ENCODE data around the gene CBX2. TPM values are rescaled to one million over a fixed set of nuclear protein-coding genes. Genes with fewer than 3 reads are reported as not detected.

CBX2 gene
- total RNA-seq, 1 experiment from 2014 or later = 79.4 TPM

- H3K27me3 ChIP-seq (ENCODE audit: insufficient read depth, low read length) = peaks cover 63% of the 10 kb centered on the region
- H2BK12ac ChIP-seq (ENCODE audit: insufficient read length, low read depth, low read length) = no peak overlapping the region
- H3K36me3 Mint-ChIP-seq (ENCODE audit: insufficient read depth in 1 of 3, low read depth in 3 of 3) = no peaks in the 10 kb centered on the region; a peak in 1 of 7 replicates
- no peak overlapping the region for H3K4ac ChIP-seq (ENCODE audit: low read depth, low read length)
- no peak overlapping the region for H3K27ac ChIP-seq (ENCODE audit: insufficient read length, low read depth, low read length)
- DNase-seq = no peak
- H4K8ac ChIP-seq (replicated peaks; ENCODE audit: insufficient read length, low read depth, low read length) = no peak overlapping the region
- no peak overlapping the region for H3K56ac ChIP-seq (ENCODE audit: insufficient read length, low read depth, low read length)
- TF ChIP-seq CTCF (conservative IDR thresholded peaks at IDR 0.05) = no peak
- no peak overlapping the region for H3K4me3 Mint-ChIP-seq
- H4K91ac ChIP-seq (ENCODE audit: insufficient read length, low read depth, low read length) = no peak overlapping the region
- H3K79me1 ChIP-seq (ENCODE audit: insufficient read depth, low read depth, low read length, poor library complexity, severe bottlenecking) = no peaks in the 10 kb centered on the region
- no peak overlapping the region for H3K18ac ChIP-seq (ENCODE audit: insufficient read length, low read depth, low read length)
- H3K9me3 ChIP-seq (ENCODE audit: control insufficient read depth, low read depth, low read length) = no peaks in the 10 kb centered on the region
- H3K79me2 ChIP-seq (ENCODE audit: insufficient read depth, low read length) = no peaks in the 10 kb centered on the region
- no peaks in the 10 kb centered on the region for H4K20me1 ChIP-seq (ENCODE audit: control insufficient read depth, insufficient read depth, insufficient read length)
- H3K4me2 ChIP-seq (ENCODE audit: insufficient read depth, insufficient read length, low read length) = no peak overlapping the region
- no peak overlapping the region for H3K27ac Mint-ChIP-seq
- H2BK120ac ChIP-seq (ENCODE audit: low read depth, low read length, poor library complexity, severe bottlenecking) = no peak overlapping the region
- peaks cover 3% of the 10 kb centered on the region for H3K23me2 ChIP-seq (ENCODE audit: insufficient read length, low read depth, low read length, poor library complexity, severe bottlenecking)
- no peak overlapping the region for H3K9ac ChIP-seq (ENCODE audit: extremely low read depth, insufficient read length, low read length)
- peaks cover 9 to 12% of the 10 kb centered on the region in 2 experiments for H3K4me1 Mint-ChIP-seq
- peaks cover 0 to 11% of the 10 kb centered on the region in 2 experiments; a peak in 1 of 5 replicates for H3K9me3 Mint-ChIP-seq
- H3T11ph ChIP-seq (ENCODE audit: low read length) = no peak overlapping the region
- no peak overlapping the region for H2AK5ac ChIP-seq (ENCODE audit: insufficient read length, low read length)
- H2BK15ac ChIP-seq (ENCODE audit: low read depth, low read length) = no peak overlapping the region
- H3K27me3 Mint-ChIP-seq (ENCODE audit: low read depth) = peaks cover 99% of the 10 kb centered on the region
- no peak overlapping the region for H4K5ac ChIP-seq (ENCODE audit: insufficient read length, low read depth, low read length)
- no peak overlapping the region for H3K23ac ChIP-seq (ENCODE audit: insufficient read length, low read depth, low read length)
- no peak overlapping the region for H2BK20ac ChIP-seq (ENCODE audit: low read depth, low read length, poor library complexity, severe bottlenecking)
- no peaks in the 10 kb centered on the region for H3K4me1 ChIP-seq (ENCODE audit: insufficient read depth, low read length)
- H3K14ac ChIP-seq (ENCODE audit: insufficient read depth, low read length) = no peak overlapping the region
- WGBS (ENCODE audit: extremely low coverage, insufficient read length, low lambda C conversion rate) = no CpG with 5 or more reads among the region's 5 CpGs
- H2BK5ac ChIP-seq (ENCODE audit: insufficient read length, low read length) = no peak overlapping the region
- no peak overlapping the region for H2AFZ ChIP-seq (ENCODE audit: low read length)
These were observed 41.1 kb downstream of the CBX2 start for GRCh38 chr17:79819085-79819484.
